Measurements from ENCODE around the gene XXYLT1.

XXYLT1 gene

GRCh38 chr3:195151402-195151801 is 119.6 kb downstream of the XXYLT1 start:
- Histone ChIP-seq H3K27me3 (ENCODE audit: insufficient read depth, insufficient read length) (no peaks in the 10 kb centered on the region), H3K9me3 (ENCODE audit: insufficient read depth, low read length) (no peaks in the 10 kb centered on the region), H3K36me3 (ENCODE audit: insufficient read depth, insufficient read length, low read length) (peaks cover 12% of the 10 kb centered on the region), H3K4me1 (ENCODE audit: insufficient read depth, insufficient read length) (peaks cover 23% of the 10 kb centered on the region), H3K9ac (ENCODE audit: insufficient read length, low read depth) (no peak overlapping the region), H3K4me3 (ENCODE audit: insufficient read length, low read depth) (no peak overlapping the region)
- TF ChIP-seq SUZ12 (IDR thresholded peaks at IDR 0.05; ENCODE audit: extremely low read depth, insufficient read depth, insufficient read length), result no peak
- no peak for DNase-seq (ENCODE audit: low read depth, low spot score)

GRCh38 chr3:195150181-195151118 is 120.5 kb downstream of the XXYLT1 start:
- peaks cover 5% of the 10 kb centered on the region for H3K36me3 ChIP-seq (ENCODE audit: insufficient read depth, insufficient read length, low read length)
- peaks cover 23% of the 10 kb centered on the region for H3K4me1 ChIP-seq (ENCODE audit: insufficient read depth, insufficient read length)
- no peak for TF ChIP-seq YY1 (IDR thresholded peaks at IDR 0.05; ENCODE audit: insufficient read depth, insufficient read length)
- TF ChIP-seq ZNF274 (IDR thresholded peaks at IDR 0.05; ENCODE audit: low read depth, low read length), result no peak
- no peak for TF ChIP-seq SUZ12 (IDR thresholded peaks at IDR 0.05; ENCODE audit: extremely low read depth, insufficient read depth, insufficient read length)
- no peak overlapping the region for H3K9ac ChIP-seq (ENCODE audit: insufficient read length, low read depth)
- no peak for DNase-seq (ENCODE audit: low read depth, low spot score)
- H3K4me3 ChIP-seq (ENCODE audit: insufficient read length, low read depth), result no peak overlapping the region
- no peaks in the 10 kb centered on the region for H3K9me3 ChIP-seq (ENCODE audit: insufficient read depth, low read length)
- no peaks in the 10 kb centered on the region for H3K27me3 ChIP-seq (ENCODE audit: insufficient read depth, insufficient read length)

- peaks cover 12% of the 10 kb centered on the region for H3K36me3 ChIP-seq (ENCODE audit: insufficient read depth, insufficient read length, low read length)
- no peak overlapping the region for H3K4me3 ChIP-seq (ENCODE audit: insufficient read length, low read depth)
- DNase-seq (ENCODE audit: low read depth, low spot score), result no peak
- H3K27me3 ChIP-seq (ENCODE audit: insufficient read depth, insufficient read length), result no peaks in the 10 kb centered on the region
- H3K9me3 ChIP-seq (ENCODE audit: insufficient read depth, low read length), result no peaks in the 10 kb centered on the region
- H3K4me1 ChIP-seq (ENCODE audit: insufficient read depth, insufficient read length), result peaks cover 18% of the 10 kb centered on the region
- no peak overlapping the region for H3K9ac ChIP-seq (ENCODE audit: insufficient read length, low read depth)
- TF ChIP-seq ZNF274 (IDR thresholded peaks at IDR 0.05; ENCODE audit: low read depth, low read length), result no peak
- no peak for TF ChIP-seq YY1 (IDR thresholded peaks at IDR 0.05; ENCODE audit: insufficient read depth, insufficient read length)
- TF ChIP-seq SUZ12 (IDR thresholded peaks at IDR 0.05; ENCODE audit: extremely low read depth, insufficient read depth, insufficient read length), result no peak
Observed at GRCh38 chr3:195149292-195150030, 121.5 kb downstream of the XXYLT1 start.

GRCh38 chr3:195148549-195148948 is 122.4 kb downstream of the XXYLT1 start:
- Histone ChIP-seq H3K9ac (ENCODE audit: insufficient read length, low read depth) (no peak overlapping the region), H3K27me3 (ENCODE audit: insufficient read depth, insufficient read length) (no peaks in the 10 kb centered on the region), H3K4me1 (ENCODE audit: insufficient read depth, insufficient read length) (peaks cover 14% of the 10 kb centered on the region), H3K4me3 (ENCODE audit: insufficient read length, low read depth) (no peak overlapping the region), H3K9me3 (ENCODE audit: insufficient read depth, low read length) (no peaks in the 10 kb centered on the region), H3K36me3 (ENCODE audit: insufficient read depth, insufficient read length, low read length) (peaks cover 8% of the 10 kb centered on the region)
- no peak for TF ChIP-seq YY1 (IDR thresholded peaks at IDR 0.05; ENCODE audit: insufficient read depth, insufficient read length)
- no peak for TF ChIP-seq SUZ12 (IDR thresholded peaks at IDR 0.05; ENCODE audit: extremely low read depth, insufficient read depth, insufficient read length)
- no peak for TF ChIP-seq ZNF274 (IDR thresholded peaks at IDR 0.05; ENCODE audit: low read depth, low read length)
- no peak for DNase-seq (ENCODE audit: low read depth, low spot score)

- Histone ChIP-seq H3K27me3 (ENCODE audit: insufficient read depth, insufficient read length) (no peaks in the 10 kb centered on the region), H3K9ac (ENCODE audit: insufficient read length, low read depth) (no peak overlapping the region), H3K36me3 (ENCODE audit: insufficient read depth, insufficient read length, low read length) (peaks cover 8% of the 10 kb centered on the region), H3K9me3 (ENCODE audit: insufficient read depth, low read length) (no peaks in the 10 kb centered on the region), H3K4me1 (ENCODE audit: insufficient read depth, insufficient read length) (peaks cover 8% of the 10 kb centered on the region), H3K4me3 (ENCODE audit: insufficient read length, low read depth) (no peak overlapping the region)
- no peak for DNase-seq (ENCODE audit: low read depth, low spot score)
- no peak for TF ChIP-seq YY1 (IDR thresholded peaks at IDR 0.05; ENCODE audit: insufficient read depth, insufficient read length)
- TF ChIP-seq SUZ12 (IDR thresholded peaks at IDR 0.05; ENCODE audit: extremely low read depth, insufficient read depth, insufficient read length), result no peak
Observed at GRCh38 chr3:195147649-195148080, 123.3 kb downstream of the XXYLT1 start.

GRCh38 chr3:195146131-195146530 is 124.8 kb downstream of the XXYLT1 start:
- Histone ChIP-seq H3K9me3 (ENCODE audit: insufficient read depth, low read length) (peaks cover 9% of the 10 kb centered on the region), H3K9ac (ENCODE audit: insufficient read length, low read depth) (no peak overlapping the region), H3K4me1 (ENCODE audit: insufficient read depth, insufficient read length) (peaks cover 8% of the 10 kb centered on the region)

GRCh38 chr3:195145579-195145978 is 125.4 kb downstream of the XXYLT1 start:
- Histone ChIP-seq H3K4me1 (ENCODE audit: insufficient read depth, insufficient read length) (peaks cover 4% of the 10 kb centered on the region), H3K27me3 (ENCODE audit: insufficient read depth, insufficient read length) (no peaks in the 10 kb centered on the region), H3K4me3 (ENCODE audit: insufficient read length, low read depth) (no peak overlapping the region), H3K9ac (ENCODE audit: insufficient read length, low read depth) (no peak overlapping the region), H3K36me3 (ENCODE audit: insufficient read depth, insufficient read length, low read length) (peaks cover 12% of the 10 kb centered on the region), H3K9me3 (ENCODE audit: insufficient read depth, low read length) (peaks cover 15% of the 10 kb centered on the region)
- TF ChIP-seq YY1 (IDR thresholded peaks at IDR 0.05; ENCODE audit: insufficient read depth, insufficient read length), result no peak
- no peak for TF ChIP-seq SUZ12 (IDR thresholded peaks at IDR 0.05; ENCODE audit: extremely low read depth, insufficient read depth, insufficient read length)
- TF ChIP-seq ZNF274 (IDR thresholded peaks at IDR 0.05; ENCODE audit: low read depth, low read length), result no peak
- DNase-seq (ENCODE audit: low read depth, low spot score), result no peak

More at GRCh38 chr3:195146131-195146530, 124.8 kb downstream of the XXYLT1 start:
- no peak for DNase-seq (ENCODE audit: low read depth, low spot score)
- no peak for TF ChIP-seq ZNF274 (IDR thresholded peaks at IDR 0.05; ENCODE audit: low read depth, low read length)
- TF ChIP-seq SUZ12 (IDR thresholded peaks at IDR 0.05; ENCODE audit: extremely low read depth, insufficient read depth, insufficient read length), result no peak
- TF ChIP-seq YY1 (IDR thresholded peaks at IDR 0.05; ENCODE audit: insufficient read depth, insufficient read length), result no peak
- no peak overlapping the region for H3K4me3 ChIP-seq (ENCODE audit: insufficient read length, low read depth)
- no peaks in the 10 kb centered on the region for H3K27me3 ChIP-seq (ENCODE audit: insufficient read depth, insufficient read length)
- peaks cover 8% of the 10 kb centered on the region for H3K36me3 ChIP-seq (ENCODE audit: insufficient read depth, insufficient read length, low read length)
